ENCODE results near the gene AKAP8. TPM values are rescaled to one million over a fixed set of nuclear protein-coding genes. Genes with fewer than 3 reads are reported as not detected.

Gene AKAP8
- total and polyA plus RNA-seq, 9 of the 15 experiments (the other 6 are each of a cell fraction or from before 2014, with no cell fraction given), result 3.4 to 56.5 (median 15.0) TPM

- in situ Hi-C loops (cut with MboI), result no loop called here
- Histone ChIP-seq H3K4me2 (ENCODE audit: insufficient read depth, low read length) (no peak overlapping the region), H3K36me3 (ENCODE audit: control insufficient read depth, insufficient read depth, low read length) (peaks cover 51% of the 10 kb centered on the region), H3K9me3 (replicated peaks; ENCODE audit: control insufficient read depth, insufficient read depth, low read depth, low read length) (no peaks in the 10 kb centered on the region), H4K20me1 (replicated peaks; ENCODE audit: control insufficient read depth, insufficient read depth, low read length) (peaks cover 7% of the 10 kb centered on the region), H3K9me1 (ENCODE audit: control insufficient read depth, insufficient read depth, low read length) (peaks cover 4% of the 10 kb centered on the region), H3K4me1 (replicated peaks in 1 of 2; ENCODE audit: control insufficient read depth in 2 of 2, insufficient read depth in 2 of 2, low read length in 2 of 2) (peaks cover 10 to 25% of the 10 kb centered on the region in 2 experiments; a peak in 4 of 5 replicates), H2AFZ (ENCODE audit: low read depth, low read length) (no peak overlapping the region), H3K79me2 (ENCODE audit: control insufficient read depth, insufficient read depth, low read length) (peaks cover 21% of the 10 kb centered on the region), H3K4me3 (no peak overlapping the region), H3K27me3 (ENCODE audit: control insufficient read depth in 2 of 2, insufficient read depth in 2 of 2, low read length in 2 of 2) (no peaks in the 10 kb centered on the region), H3K27ac (ENCODE audit: extremely low read depth, low read depth, low read length) (no peak overlapping the region), H3K9ac (ENCODE audit: insufficient read depth in 1 of 2, low read depth in 2 of 2, low read length in 2 of 2) (peak overlapping the region in 1 of 2 experiments; percentile 31; a peak in 2 of 4 replicates)
- intact Hi-C loops (cut with micrococcal nuclease), result no loop called here
- 79% methylated on average over 15 of the region's 15 CpGs for WGBS (ENCODE audit: insufficient coverage, low coverage, missing lambda C conversion rate)
- FAIRE-seq (no peak), DNase-seq (ENCODE audit: extremely low read depth in 1 of 4, low spot score in 3 of 4) (no peak), ATAC-seq (no peak)
- ChIA-PET POLR2A (interaction anchor here (0.6 to 6.8 kb wide), 5 partner anchors 8 to 134 kb away, joined by 3 to 54 read pairs (median 5); no protein-coding TSS in a partner anchor), CTCF (ENCODE audit: low intra/inter-chr PET ratio) (no interaction called here)
- BruUV-seq (replicated peaks), result no TSS peak
- no peak for TF ChIP-seq GATAD2B (IDR thresholded peaks at IDR 0.05; ENCODE audit: borderline replicate concordance)
- peak; percentile 12; the same call in 1 of the 2 replicates for TF ChIP-seq RBFOX2 (IDR thresholded peaks at IDR 0.05; ENCODE audit: low read depth, low read length)
- TF ChIP-seq FOXJ2 (tag; IDR thresholded peaks at IDR 0.05), result no peak
- TF ChIP-seq PRPF4 (IDR thresholded peaks at IDR 0.05; ENCODE audit: insufficient read depth, low read depth, low read length, poor library complexity, severe bottlenecking), result no peak
- TF ChIP-seq ARID4B (CRISPR knock-in tag; IDR thresholded peaks at IDR 0.05), result no peak
- TF ChIP-seq ZBTB11 (CRISPR knock-in tag; IDR thresholded peaks at IDR 0.05), result no peak
- TF ChIP-seq NR2C2 (CRISPR knock-in tag; IDR thresholded peaks at IDR 0.05), result no peak
- TF ChIP-seq NR2C2 (tag; IDR thresholded peaks at IDR 0.05), result no peak
Measured at GRCh38 chr19:15421721-15422260, 42.2 kb upstream of the AKAP8 start.
